CD14-positive monocyte (primary cell): Measurements from ENCODE around the gene ZNF555. TPM values are rescaled to one million over a fixed set of nuclear protein-coding genes. Genes with fewer than 3 reads are reported as not detected.

Experiments used
- DNase-seq, 3 donors: peaks; one replicate each; pipeline ENCODE4 v3.0.0-alpha.2; 2011 to 2022
- H2AFZ ChIP-seq: 2 replicates; pipeline ENCODE4 v1.6.0; 2012; ENCODE audit warnings: mild to moderate bottlenecking, low read depth, low read length, inconsistent platforms; ENCODE audit not compliant: insufficient read depth, poor library complexity, severe bottlenecking
- H3K27ac ChIP-seq, 2 donors: 1 replicate in 1 of 2; 2 replicates in 1 of 2; pipeline ENCODE4 v1.5.1; 2012 to 2013; ENCODE audit warnings: low read length in 2 of 2, control low read depth in 1 of 2, inconsistent platforms in 1 of 2, low read depth in 1 of 2, mild to moderate bottlenecking in 1 of 2
- H3K27me3 ChIP-seq, 2 donors: one replicate each; pipeline versions ENCODE4 v1.6.0 to v1.6.1; 2011 to 2013; ENCODE audit warnings: low read length in 2 of 2; ENCODE audit not compliant: control insufficient read depth in 2 of 2, insufficient read depth in 2 of 2
- H3K36me3 ChIP-seq, 2 donors: replicated peaks in 1 of 2; 1 replicate in 1 of 2; 2 replicates in 1 of 2; pipeline versions ENCODE4 v1.5.1 to v1.6.1; 2012 to 2013; ENCODE audit warnings: low read length in 2 of 2, control low read depth in 1 of 2, inconsistent platforms in 1 of 2, mild to moderate bottlenecking in 1 of 2; ENCODE audit not compliant: insufficient read depth in 2 of 2, control insufficient read depth in 1 of 2
- H3K4me1 ChIP-seq, 2 donors: 1 replicate in 1 of 2; 2 replicates in 1 of 2; pipeline versions ENCODE4 v1.5.1 to v1.6.1; 2012 to 2013; ENCODE audit warnings: low read length in 2 of 2, control low read depth in 1 of 2, inconsistent platforms in 1 of 2, mild to moderate bottlenecking in 1 of 2, moderate library complexity in 1 of 2; ENCODE audit not compliant: insufficient read depth in 2 of 2, control insufficient read depth in 1 of 2
- H3K4me2 ChIP-seq: replicated peaks from 2 replicates; pipeline ENCODE3; 2012; ENCODE audit warnings: low read length, moderate library complexity, mild to moderate bottlenecking; ENCODE audit not compliant: poor library complexity, severe bottlenecking; ENCODE audit errors: extremely low read depth
- H3K4me3 ChIP-seq, 3 experiments: fragments of 200-600 bp in 1 of 3; sonication (generic) in 1 of 3; replicated peaks in 1 of 3; 1 replicate in 2 of 3; 2 replicates in 1 of 3; pipeline ENCODE4 v1.5.1; 2011 to 2013; ENCODE audit warnings: low read length in 3 of 3, mild to moderate bottlenecking in 3 of 3, control low read depth in 2 of 3, low read depth in 2 of 3, inconsistent platforms in 1 of 3, moderate library complexity in 1 of 3
- H3K79me2 ChIP-seq: 2 replicates; pipeline ENCODE4 v1.6.0; 2012; ENCODE audit warnings: mild to moderate bottlenecking, control low read depth, inconsistent platforms, low read length, moderate library complexity; ENCODE audit not compliant: insufficient read depth
- H3K9ac ChIP-seq: 2 replicates; pipeline ENCODE4 v1.6.0; 2017; ENCODE audit warnings: low read length, mild to moderate bottlenecking; ENCODE audit not compliant: insufficient read depth, poor library complexity, severe bottlenecking
- H3K9me3 ChIP-seq, 2 donors: replicated peaks in 1 of 2; 1 replicate in 1 of 2; 2 replicates in 1 of 2; pipeline versions ENCODE4 v1.5.1 to v1.6.1; 2012 to 2013; ENCODE audit warnings: low read length in 2 of 2, control low read depth in 1 of 2; ENCODE audit not compliant: control insufficient read depth in 1 of 2, insufficient read depth in 1 of 2
- H4K20me1 ChIP-seq: 2 replicates; pipeline ENCODE4 v1.6.0; 2012; ENCODE audit warnings: mild to moderate bottlenecking, low read length, control low read depth, moderate library complexity; ENCODE audit not compliant: insufficient read depth
- H3K27ac Mint-ChIP-seq, 7 donors: one replicate each; pipeline ENCODE4 v1.8.0; 2020; ENCODE audit warnings: mild to moderate bottlenecking in 7 of 7, mixed read lengths in 7 of 7, moderate library complexity in 6 of 7, inconsistent platforms in 2 of 7
- H3K27me3 Mint-ChIP-seq, 3 donors: one replicate each; pipeline ENCODE4 v1.8.0; 2021 to 2022; ENCODE audit warnings: low read depth in 3 of 3, mild to moderate bottlenecking in 3 of 3, mixed read lengths in 3 of 3, moderate library complexity in 3 of 3, inconsistent platforms in 1 of 3
- H3K36me3 Mint-ChIP-seq, 2 donors: one replicate each; pipeline ENCODE4 v1.8.0; 2020; ENCODE audit warnings: mixed read lengths in 2 of 2, inconsistent platforms in 1 of 2, mild to moderate bottlenecking in 1 of 2
- H3K4me1 Mint-ChIP-seq: one replicate; pipeline ENCODE4 v1.8.0; 2020; ENCODE audit warnings: mild to moderate bottlenecking, mixed read lengths
- H3K4me3 Mint-ChIP-seq, 2 donors: one replicate each; pipeline ENCODE4 v1.8.0; 2020; ENCODE audit warnings: mild to moderate bottlenecking in 2 of 2, mixed read lengths in 2 of 2, moderate library complexity in 1 of 2
- H3K9me3 Mint-ChIP-seq, 7 donors: one replicate each; pipeline ENCODE4 v1.8.0; 2020 to 2022; ENCODE audit warnings: mixed read lengths in 7 of 7, mild to moderate bottlenecking in 6 of 7, moderate library complexity in 6 of 7, inconsistent platforms in 2 of 7
- CTCF ChIP-seq: fragments of 200-600 bp; IDR thresholded peaks from one replicate; pipeline ENCODE4 v1.8.0; 2022; ENCODE audit warnings: antibody characterized with exemption, mild to moderate bottlenecking
- WGBS: methylation state at CpG from one replicate; pipeline ENCODE4 v1.1.5; 2013; ENCODE audit warnings: missing lambda C conversion rate; ENCODE audit not compliant: insufficient coverage; 5-methylcytosine and 5-hydroxymethylcytosine counted together
- intact Hi-C, 2 donors: fragments of 100-400 bp; cut with micrococcal nuclease; formaldehyde crosslinking; loops; one replicate each; pipeline versions ENCODE4 v1.15.0 to v1.15.1; 2023
- polyA plus RNA-seq, 3 donors: library from polyadenylated mRNA; depleted of rRNA in 1 of 3; unstranded in 2 of 3; stranded (reverse) in 1 of 3; fragments of 300-500 nt in 2 of 3; fragments of >200 nt in 1 of 3; fragmentation: Illumina TruSeq in 2 of 3; gene quantifications; 1 replicate in 2 of 3; 2 replicates in 1 of 3; pipeline ENCODE4 v1.2.3, GENCODE V29; 2012 to 2021

ZNF555 gene
- polyA plus RNA-seq, 3 donors = 2.2 to 2.9 (median 2.6) TPM

- 79% methylated on average over 2 of the region's 14 CpGs for WGBS
- TF ChIP-seq CTCF = no peak
- Histone ChIP-seq H4K20me1 (no peaks in the 10 kb centered on the region), H3K36me3 (no peaks in the 10 kb centered on the region), H3K79me2 (no peaks in the 10 kb centered on the region), H3K4me2 (no peak overlapping the region), H3K27ac (no peak overlapping the region), H3K27me3 (no peaks in the 10 kb centered on the region), H3K4me3 (no peak overlapping the region), H2AFZ (no peak overlapping the region), H3K4me1 (no peaks in the 10 kb centered on the region), H3K9me3 (peaks cover 8 to 19% of the 10 kb centered on the region in 2 donors), H3K9ac (no peak overlapping the region)
- Mint-ChIP-seq H3K27ac (no peak overlapping the region), H3K9me3 (peaks cover 5 to 26% (median 19%) of the 10 kb centered on the region in 7 donors), H3K36me3 (no peaks in the 10 kb centered on the region), H3K4me3 (no peak overlapping the region), H3K27me3 (peaks cover 2 to 6% (median 6%) of the 10 kb centered on the region in 3 donors), H3K4me1 (peaks cover 9% of the 10 kb centered on the region)
- no peak for DNase-seq
- intact Hi-C loops = no loop called here
Observed at GRCh38 chr19:2883686-2884439, 42.6 kb downstream of the ZNF555 start.

- no peak overlapping the region for H3K27ac Mint-ChIP-seq
- TF ChIP-seq CTCF = no peak
- no peak overlapping the region for H3K27ac ChIP-seq
- no peak overlapping the region for H3K4me2 ChIP-seq
- no peak overlapping the region for H2AFZ ChIP-seq
- H3K36me3 ChIP-seq = no peaks in the 10 kb centered on the region
- WGBS = 93% methylated on average over 17 of the region's 17 CpGs
- no peaks in the 10 kb centered on the region for H3K4me1 ChIP-seq
- no peak overlapping the region for H3K4me3 Mint-ChIP-seq
- peaks cover 4 to 22% (median 12%) of the 10 kb centered on the region in 7 donors for H3K9me3 Mint-ChIP-seq
- intact Hi-C loops = no loop called here
- H4K20me1 ChIP-seq = no peaks in the 10 kb centered on the region
- H3K27me3 ChIP-seq = no peaks in the 10 kb centered on the region
- no peak overlapping the region for H3K4me3 ChIP-seq
- H3K4me1 Mint-ChIP-seq = peaks cover 11% of the 10 kb centered on the region
- no peaks in the 10 kb centered on the region for H3K79me2 ChIP-seq
- no peaks in the 10 kb centered on the region for H3K36me3 Mint-ChIP-seq
- peaks cover 0 to 5% (median 4%) of the 10 kb centered on the region in 3 donors for H3K27me3 Mint-ChIP-seq
- H3K9ac ChIP-seq = no peak overlapping the region
- peaks cover 0 to 8% of the 10 kb centered on the region in 2 donors for H3K9me3 ChIP-seq
- DNase-seq = no peak
Observed at GRCh38 chr19:2885736-2886135, 44.5 kb downstream of the ZNF555 start.
